HG02798 (cell line): ENCODE data around the gene FBXL2.
"Not testable (repeated sequence)": the region's sequence is repeated elsewhere in the genome, so short reads cannot be mapped to it uniquely, and the experiment has no call there.

Source experiments
- ATAC-seq: cut with Tn5 transposase; IDR thresholded peaks from one replicate; pipeline ENCODE4 v1.9.1; 2021; ENCODE audit warnings: mild to moderate bottlenecking; ENCODE audit not compliant: unreplicated experiment, poor library complexity

Gene FBXL2

DNA sequence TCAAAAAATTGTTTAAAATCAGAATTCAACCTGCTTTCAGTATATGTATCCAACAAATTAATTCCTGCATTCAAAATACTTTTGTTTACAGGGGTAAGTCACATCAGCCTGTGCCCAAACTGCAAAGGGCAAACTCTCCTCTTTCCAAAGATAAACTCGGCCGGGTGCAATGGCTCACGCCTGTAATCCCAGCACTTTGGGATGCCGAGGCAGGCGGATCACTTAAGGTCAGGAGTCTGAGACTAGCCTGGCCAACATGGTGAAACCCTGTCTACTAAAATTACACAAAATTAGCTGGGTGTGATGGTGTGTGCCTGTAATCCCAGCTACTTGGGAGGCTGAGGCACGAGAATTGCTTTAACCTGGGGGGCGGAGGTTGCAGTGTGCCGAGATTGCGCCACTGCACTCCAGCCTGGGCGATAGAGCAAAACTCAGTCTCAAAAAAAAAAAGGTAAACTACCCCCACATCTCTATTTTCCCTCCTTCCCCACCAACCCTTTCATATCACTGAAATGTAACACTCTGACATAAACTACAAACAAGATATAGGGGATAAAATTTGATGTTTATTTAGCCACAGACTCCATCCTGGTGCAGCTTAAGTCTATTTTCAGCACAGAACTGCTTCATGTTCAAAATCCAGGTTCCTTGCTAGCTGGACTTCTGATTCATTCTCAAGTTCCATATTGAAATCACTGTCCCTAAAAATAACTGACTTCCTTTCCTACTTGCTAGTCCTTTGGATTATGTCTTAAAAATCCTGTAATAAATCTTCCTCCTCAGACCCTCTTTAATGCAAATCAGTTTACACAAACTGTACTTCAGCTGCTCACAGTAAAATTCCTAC lies 147.6 kb downstream of the FBXL2 start:
- ATAC-seq = no peak

GRCh38 chr3:33425453-33425852 lies 148.2 kb downstream of the FBXL2 start:
- ATAC-seq = no peak

- ATAC-seq = no peak
Measured at GRCh38 chr3:33426068-33426467, 148.8 kb downstream of the FBXL2 start.

GRCh38 chr3:33426630-33427317 lies 149.5 kb downstream of the FBXL2 start:
- ATAC-seq = no peak

GRCh38 chr3:33428734-33429133 lies 151.5 kb downstream of the FBXL2 start:
- ATAC-seq = no peak

- ATAC-seq = not testable (repeated sequence)
Measured at GRCh38 chr3:33429306-33429705, 152.1 kb downstream of the FBXL2 start.

DNA sequence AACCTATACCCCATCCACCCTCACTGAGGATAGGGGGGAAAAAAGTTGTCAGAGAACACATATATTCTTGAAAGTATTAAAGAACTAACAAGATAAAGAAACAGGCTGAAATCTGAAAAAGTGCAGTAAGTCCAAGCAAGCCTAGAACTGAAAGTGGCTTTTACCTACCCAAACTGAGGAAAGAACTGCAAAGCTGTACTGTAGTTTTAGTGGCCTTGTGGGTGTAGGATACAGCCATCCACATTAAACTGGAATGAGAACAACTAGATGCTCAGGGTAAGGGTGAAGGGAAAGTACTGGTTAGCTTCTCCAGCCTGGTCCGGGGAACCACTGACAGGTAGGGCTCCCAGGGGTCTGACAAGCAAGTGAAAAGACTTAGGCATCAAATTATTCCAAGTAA lies 152.8 kb downstream of the FBXL2 start:
- peak; percentile 36 for ATAC-seq

GRCh38 chr3:33430571-33430970 lies 153.3 kb downstream of the FBXL2 start:
- ATAC-seq = no peak

- ATAC-seq = no peak
Measured at GRCh38 chr3:33433843-33434242, 156.6 kb downstream of the FBXL2 start.
